ENCODE measurements around the gene APOBEC3B. TPM values are rescaled to one million over a fixed set of nuclear protein-coding genes. Genes with fewer than 3 reads are reported as not detected.

APOBEC3B gene
- total and polyA plus RNA-seq, 2 donors (not counting 1 experiment from before 2014, with no cell fraction given): 2.4 to 7.9 TPM

DNA sequence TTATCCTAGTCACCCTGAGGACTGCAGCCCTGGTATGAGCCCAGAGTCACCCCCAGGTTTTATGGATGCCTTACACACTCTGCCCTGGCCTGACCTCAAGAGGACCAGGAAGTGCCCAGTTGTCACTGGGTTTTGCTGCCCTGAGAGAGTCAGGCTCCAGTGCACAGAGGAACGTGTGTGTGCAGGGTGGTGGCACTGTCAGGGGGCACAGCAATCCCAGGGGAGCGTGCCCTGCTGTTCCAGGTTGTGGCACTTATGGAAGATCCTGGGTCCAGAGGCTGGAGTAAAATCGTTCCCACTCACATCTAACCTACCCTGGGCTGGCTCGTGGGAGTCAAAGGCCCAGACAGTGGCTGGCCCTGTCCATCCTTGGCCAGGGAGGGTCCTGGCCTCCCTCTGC, 17.2 kb upstream of the APOBEC3B start:
- peaks cover 10 to 24% of the 10 kb centered on the region in 2 donors for H3K4me1 ChIP-seq (ENCODE audit: control insufficient read depth in 2 of 2, insufficient read depth in 2 of 2, low read length in 2 of 2)
- WGBS (ENCODE audit: insufficient coverage): 64% methylated on average over 4 of the region's 4 CpGs
- ATAC-seq (ENCODE audit: low read depth): no peak
- H3K9me3 Mint-ChIP-seq (ENCODE audit: insufficient read depth): no peaks in the 10 kb centered on the region
- no peak overlapping the region for H3K4me3 ChIP-seq (ENCODE audit: control extremely low read depth in 1 of 5, extremely low read depth in 1 of 5, insufficient read depth in 1 of 5, low read depth in 2 of 5, low read length in 4 of 5)
- intact Hi-C loops (cut with micrococcal nuclease): no loop called here
- no peak overlapping the region for H2AFZ ChIP-seq (ENCODE audit: insufficient read depth, low read depth, low read length, poor library complexity, severe bottlenecking)
- no peak overlapping the region for H3K27ac ChIP-seq (ENCODE audit: low read length in 2 of 2)
- H3K36me3 ChIP-seq (replicated peaks in 1 of 2; ENCODE audit: control extremely low read depth in 1 of 2, control insufficient read depth in 1 of 2, extremely low read depth in 1 of 2, insufficient read depth in 2 of 2, low read length in 1 of 2): no peaks in the 10 kb centered on the region
- no peaks in the 10 kb centered on the region for H4K20me1 ChIP-seq (ENCODE audit: control insufficient read depth, insufficient read depth, low read length, poor library complexity, severe bottlenecking)
- H3K4me2 ChIP-seq (replicated peaks; ENCODE audit: low read depth, low read length, poor library complexity, severe bottlenecking): no peak overlapping the region
- H3K79me2 ChIP-seq (ENCODE audit: control insufficient read depth, insufficient read depth, low read length): no peaks in the 10 kb centered on the region
- CTCF ChIA-PET: interaction anchor here (1.5 kb wide), 1 partner anchor 9 kb away, joined by 9 read pairs; no protein-coding TSS in a partner anchor
- peaks cover 10% of the 10 kb centered on the region for H3K27me3 Mint-ChIP-seq
- POLR2A ChIA-PET: no interaction called here
- TF ChIP-seq, protein P1, sequence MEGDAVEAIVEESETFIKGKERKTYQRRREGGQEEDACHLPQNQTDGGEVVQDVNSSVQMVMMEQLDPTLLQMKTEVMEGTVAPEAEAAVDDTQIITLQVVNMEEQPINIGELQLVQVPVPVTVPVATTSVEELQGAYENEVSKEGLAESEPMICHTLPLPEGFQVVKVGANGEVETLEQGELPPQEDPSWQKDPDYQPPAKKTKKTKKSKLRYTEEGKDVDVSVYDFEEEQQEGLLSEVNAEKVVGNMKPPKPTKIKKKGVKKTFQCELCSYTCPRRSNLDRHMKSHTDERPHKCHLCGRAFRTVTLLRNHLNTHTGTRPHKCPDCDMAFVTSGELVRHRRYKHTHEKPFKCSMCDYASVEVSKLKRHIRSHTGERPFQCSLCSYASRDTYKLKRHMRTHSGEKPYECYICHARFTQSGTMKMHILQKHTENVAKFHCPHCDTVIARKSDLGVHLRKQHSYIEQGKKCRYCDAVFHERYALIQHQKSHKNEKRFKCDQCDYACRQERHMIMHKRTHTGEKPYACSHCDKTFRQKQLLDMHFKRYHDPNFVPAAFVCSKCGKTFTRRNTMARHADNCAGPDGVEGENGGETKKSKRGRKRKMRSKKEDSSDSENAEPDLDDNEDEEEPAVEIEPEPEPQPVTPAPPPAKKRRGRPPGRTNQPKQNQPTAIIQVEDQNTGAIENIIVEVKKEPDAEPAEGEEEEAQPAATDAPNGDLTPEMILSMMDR (IDR thresholded peaks at IDR 0.05): no peak
- no peak for TF ChIP-seq EZH2 (IDR thresholded peaks at IDR 0.05; ENCODE audit: borderline replicate concordance, insufficient read depth, low read depth, low read length, poor library complexity, severe bottlenecking)
- peaks cover 0 to 12% (median 0%) of the 10 kb centered on the region in 4 experiments for H3K27me3 ChIP-seq (replicated peaks in 1 of 4; ENCODE audit: control extremely low read depth in 1 of 4, control insufficient read depth in 3 of 4, insufficient read depth in 4 of 4, low read length in 3 of 4)
- no peak overlapping the region for H3K9ac ChIP-seq (ENCODE audit: low read length)
- H3K4me3 Mint-ChIP-seq: no peak overlapping the region
- H3K9me3 ChIP-seq (ENCODE audit: control extremely low read depth in 1 of 3, control insufficient read depth in 2 of 3, insufficient read depth in 1 of 3, low read length in 2 of 3): no peaks in the 10 kb centered on the region
- no peak overlapping the region for H3K27ac Mint-ChIP-seq
- H3K4me1 Mint-ChIP-seq: peaks cover 19% of the 10 kb centered on the region
- no peak for DNase-seq

DNA sequence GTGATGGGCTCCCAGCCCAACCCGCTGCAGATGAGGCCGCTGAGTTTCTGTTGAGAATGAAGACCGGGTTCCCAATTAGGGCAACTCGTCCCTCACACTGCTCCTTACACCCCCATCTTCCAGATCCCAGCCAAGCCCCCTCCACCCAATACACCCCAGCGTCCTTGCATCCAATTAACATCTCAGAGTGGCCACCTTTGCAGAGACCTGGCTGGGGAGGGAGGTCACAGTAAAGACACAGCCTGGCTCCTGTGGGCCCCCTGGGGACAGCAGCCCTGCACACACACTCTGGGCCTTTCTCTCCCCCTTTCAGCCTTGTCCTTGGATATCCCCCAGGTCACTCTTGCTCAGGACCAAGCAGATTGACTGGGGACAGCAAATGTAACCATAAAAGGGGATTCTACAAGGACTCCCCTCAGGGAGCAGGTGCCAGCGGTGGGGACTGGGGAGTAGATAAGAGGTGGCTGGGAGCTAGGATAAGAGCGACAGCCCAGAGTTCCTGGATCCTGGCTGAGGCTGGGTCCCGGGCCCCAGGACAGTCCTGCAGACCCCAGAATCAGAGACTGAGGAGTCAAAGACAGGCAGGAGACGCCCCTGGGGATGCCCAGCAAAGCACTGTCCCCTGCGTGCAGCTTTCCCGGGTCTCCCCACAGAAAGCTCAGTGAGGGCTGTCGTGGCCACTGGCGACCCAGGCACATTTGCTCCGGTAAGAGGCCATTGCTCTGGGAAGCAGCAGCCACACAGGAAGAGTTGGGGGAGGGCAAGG, 16.4 kb upstream of the APOBEC3B start:
- 91% methylated on average over 14 of the region's 14 CpGs for WGBS (ENCODE audit: insufficient coverage)
- Mint-ChIP-seq H3K27ac (no peak overlapping the region), H3K4me3 (no peak overlapping the region), H3K27me3 (peaks cover 16% of the 10 kb centered on the region), H3K4me1 (peaks cover 19% of the 10 kb centered on the region), H3K9me3 (ENCODE audit: insufficient read depth) (no peaks in the 10 kb centered on the region)
- TF ChIP-seq, protein P1 (IDR thresholded peaks at IDR 0.05): no peak
- no peak for TF ChIP-seq EZH2 (IDR thresholded peaks at IDR 0.05; ENCODE audit: borderline replicate concordance, insufficient read depth, low read depth, low read length, poor library complexity, severe bottlenecking)
- Histone ChIP-seq H3K27ac (ENCODE audit: low read length in 2 of 2) (no peak overlapping the region), H2AFZ (ENCODE audit: insufficient read depth, low read depth, low read length, poor library complexity, severe bottlenecking) (no peak overlapping the region), H3K4me3 (ENCODE audit: control extremely low read depth in 1 of 5, extremely low read depth in 1 of 5, insufficient read depth in 1 of 5, low read depth in 2 of 5, low read length in 4 of 5) (no peak overlapping the region), H3K9ac (ENCODE audit: low read length) (no peak overlapping the region), H3K4me2 (replicated peaks; ENCODE audit: low read depth, low read length, poor library complexity, severe bottlenecking) (no peak overlapping the region), H3K9me3 (ENCODE audit: control extremely low read depth in 1 of 3, control insufficient read depth in 2 of 3, insufficient read depth in 1 of 3, low read length in 2 of 3) (no peaks in the 10 kb centered on the region), H3K79me2 (ENCODE audit: control insufficient read depth, insufficient read depth, low read length) (no peaks in the 10 kb centered on the region), H3K36me3 (replicated peaks in 1 of 2; ENCODE audit: control extremely low read depth in 1 of 2, control insufficient read depth in 1 of 2, extremely low read depth in 1 of 2, insufficient read depth in 2 of 2, low read length in 1 of 2) (no peaks in the 10 kb centered on the region), H4K20me1 (ENCODE audit: control insufficient read depth, insufficient read depth, low read length, poor library complexity, severe bottlenecking) (no peaks in the 10 kb centered on the region), H3K4me1 (ENCODE audit: control insufficient read depth in 2 of 2, insufficient read depth in 2 of 2, low read length in 2 of 2) (peaks cover 10 to 24% of the 10 kb centered on the region in 2 donors), H3K27me3 (replicated peaks in 1 of 4; ENCODE audit: control extremely low read depth in 1 of 4, control insufficient read depth in 3 of 4, insufficient read depth in 4 of 4, low read length in 3 of 4) (peaks cover 0 to 13% (median 0%) of the 10 kb centered on the region in 4 experiments)
- ChIA-PET CTCF (interaction anchor here (11.1 kb wide), 1 partner anchor 39 kb away, joined by 133 read pairs; no protein-coding TSS in a partner anchor), POLR2A (no interaction called here)
- intact Hi-C loops (cut with micrococcal nuclease): no loop called here
- ATAC-seq (ENCODE audit: low read depth): no peak
- no peak for DNase-seq
